Measurements from ENCODE around the gene RAPGEF1.

DNA sequence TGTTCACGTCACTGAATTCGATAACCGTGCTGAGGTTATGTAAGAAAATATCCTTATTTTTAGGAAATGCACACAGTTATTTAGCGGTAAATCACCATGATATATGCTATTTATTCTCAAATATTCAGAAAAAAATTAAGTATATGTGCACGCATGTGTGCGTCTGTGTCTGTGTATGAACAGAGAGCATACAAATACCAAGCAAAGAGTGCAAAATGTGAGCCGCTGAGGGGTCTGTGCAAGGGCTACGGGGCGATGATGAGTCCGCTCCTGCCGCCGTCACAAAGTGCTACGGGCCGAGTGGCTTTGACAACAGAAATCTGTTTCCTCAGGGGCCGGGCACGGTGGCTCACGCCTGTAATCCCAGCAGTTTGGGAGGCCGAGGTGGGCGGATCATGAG is 201.9 kb downstream of the RAPGEF1 start:
- TF ChIP-seq EZH2 (IDR thresholded peaks at IDR 0.05; ENCODE audit: insufficient read depth, poor library complexity, severe bottlenecking) (no peak), EZH2phosphoT487 (IDR thresholded peaks at IDR 0.05; ENCODE audit: insufficient read depth, low read depth) (no peak)
